Activated gamma-delta T cell treated with Interleukin-2 at 50 U/mL for 16 hours (primary cell): ENCODE data around the gene IPO4.

Experiments
- DNase-seq: peaks from one replicate; pipeline ENCODE4 v3.0.0-alpha.2; 2020

The IPO4 gene

GRCh38 chr14:24146978-24147760, 41.4 kb downstream of the IPO4 start, which contains the start of gene RNF31:
Gene RNF31 (plus strand): TSS chr14:24147498. CDS start chr14:24147699, 201 bp downstream.
- DNase-seq: peak; percentile 98

GRCh38 chr14:24146453-24146977, 42.1 kb downstream of the IPO4 start, which contains the start of gene PSME2:
Gene PSME2 (minus strand): TSS chr14:24146610. CDS start chr14:24146581, 29 bp downstream.
- DNase-seq: peak; percentile 77

- DNase-seq: no peak
Measured at GRCh38 chr14:24145690-24146452, 42.7 kb downstream of the IPO4 start.

GRCh38 chr14:24145219-24145618, 43.4 kb downstream of the IPO4 start:
- DNase-seq: no peak

- DNase-seq: no peak
Measured at GRCh38 chr14:24144451-24144850, 44.2 kb downstream of the IPO4 start.

GRCh38 chr14:24143511-24143910, 45.1 kb downstream of the IPO4 start:
- DNase-seq: no peak

GRCh38 chr14:24141097-24141880, 47.3 kb downstream of the IPO4 start, which contains the start of gene EMC9:
Gene EMC9 (minus strand): TSS chr14:24141591. CDS start chr14:24141304, 287 bp downstream.
- DNase-seq: peak; percentile 100

GRCh38 chr14:24139272-24139934, 49.2 kb downstream of the IPO4 start:
- no peak for DNase-seq

GRCh38 chr14:24138396-24139271, 50.0 kb downstream of the IPO4 start:
- no peak for DNase-seq

- DNase-seq: no peak
Measured at GRCh38 chr14:24137529-24138395, 50.9 kb downstream of the IPO4 start.

- DNase-seq: no peak
Measured at GRCh38 chr14:24136684-24137528, 51.7 kb downstream of the IPO4 start.

- peak; percentile 93 for DNase-seq
Measured at GRCh38 chr14:24135834-24136683, 52.6 kb downstream of the IPO4 start, which contains the start of gene PSME1. Gene PSME1 (plus strand): TSS chr14:24136194. CDS start chr14:24136263, 69 bp downstream.

- no peak for DNase-seq
Measured at GRCh38 chr14:24135584-24135833, 53.1 kb downstream of the IPO4 start.

- DNase-seq: no peak
Measured at GRCh38 chr14:24133735-24134134, 54.9 kb downstream of the IPO4 start.

- no peak for DNase-seq
Measured at GRCh38 chr14:24132976-24133375, 55.6 kb downstream of the IPO4 start.

- no peak for DNase-seq
Measured at GRCh38 chr14:24132061-24132685, 56.4 kb downstream of the IPO4 start.

- DNase-seq: no peak
Measured at GRCh38 chr14:24131549-24131966, 57.1 kb downstream of the IPO4 start.
